Measurements from ENCODE around the gene GRHL1. TPM values are rescaled to one million over a fixed set of nuclear protein-coding genes. Genes with fewer than 3 reads are reported as not detected.

Gene GRHL1
- polyA plus RNA-seq, 3 donors = 5.1 to 6.8 (median 6.0) TPM

DNA sequence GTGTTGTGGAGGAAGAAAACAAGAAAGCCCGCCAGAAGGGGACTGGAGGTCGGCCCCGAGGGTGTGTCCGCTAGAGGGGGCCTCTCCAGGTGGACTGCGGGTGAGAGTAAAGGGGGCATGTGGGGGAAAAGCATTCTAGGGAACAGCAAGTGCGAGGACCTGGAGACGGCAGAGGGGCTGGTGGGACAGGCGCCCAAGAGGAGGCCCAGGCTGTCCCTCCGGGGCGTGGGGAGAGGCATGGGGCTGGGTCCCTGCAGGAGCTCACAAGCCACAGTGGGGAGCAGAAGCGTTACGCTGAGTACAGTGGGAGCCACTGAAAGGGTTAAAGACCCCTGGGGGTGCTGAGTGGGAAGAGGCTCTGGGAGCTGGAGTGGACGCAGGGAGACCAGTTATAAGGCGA lies 90.2 kb downstream of the GRHL1 start:
- no peak for DNase-seq

DNA sequence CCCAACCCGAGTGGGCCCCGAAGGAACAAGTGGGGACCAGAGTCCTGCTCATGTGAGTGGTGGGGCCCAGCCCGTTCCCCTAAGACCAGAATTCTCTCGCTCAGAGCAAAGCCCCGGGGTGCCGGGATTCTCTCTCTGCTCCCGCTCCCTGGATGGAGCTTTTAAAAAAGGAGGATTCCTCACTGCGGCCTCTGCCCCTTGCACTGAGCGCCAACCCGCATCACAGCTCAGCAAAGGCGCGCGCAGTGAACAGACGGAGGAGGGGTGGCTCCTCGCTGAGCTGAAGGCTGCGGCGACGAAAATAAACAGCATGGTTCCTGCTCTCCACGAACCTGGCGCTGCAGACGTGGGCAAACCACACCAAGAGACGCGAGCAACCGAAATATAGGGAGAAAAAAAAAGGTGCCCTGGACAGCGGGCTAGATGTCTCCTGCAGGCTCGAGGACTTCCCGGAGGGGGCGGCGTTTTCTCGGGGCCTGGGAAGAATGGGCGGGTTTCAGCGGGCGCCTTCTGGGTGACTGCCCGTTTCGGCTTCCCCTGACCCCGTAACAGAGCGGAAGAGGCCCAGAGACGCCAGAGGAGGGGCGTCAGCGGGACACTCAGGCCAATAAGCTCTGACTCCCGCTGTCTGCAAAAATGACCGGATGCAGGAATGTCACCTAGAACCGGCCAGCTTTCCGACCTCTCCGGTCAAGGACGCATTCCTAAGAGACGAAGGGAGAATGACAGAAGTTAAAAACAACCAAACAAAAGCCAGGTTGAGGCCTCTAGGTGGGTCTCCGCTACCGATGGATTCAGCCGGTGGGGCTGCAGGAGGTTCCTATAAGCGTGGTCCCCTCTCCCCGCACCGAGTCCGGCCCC lies 91.0 kb downstream of the GRHL1 start:
- peak; percentile 83 for DNase-seq

DNA sequence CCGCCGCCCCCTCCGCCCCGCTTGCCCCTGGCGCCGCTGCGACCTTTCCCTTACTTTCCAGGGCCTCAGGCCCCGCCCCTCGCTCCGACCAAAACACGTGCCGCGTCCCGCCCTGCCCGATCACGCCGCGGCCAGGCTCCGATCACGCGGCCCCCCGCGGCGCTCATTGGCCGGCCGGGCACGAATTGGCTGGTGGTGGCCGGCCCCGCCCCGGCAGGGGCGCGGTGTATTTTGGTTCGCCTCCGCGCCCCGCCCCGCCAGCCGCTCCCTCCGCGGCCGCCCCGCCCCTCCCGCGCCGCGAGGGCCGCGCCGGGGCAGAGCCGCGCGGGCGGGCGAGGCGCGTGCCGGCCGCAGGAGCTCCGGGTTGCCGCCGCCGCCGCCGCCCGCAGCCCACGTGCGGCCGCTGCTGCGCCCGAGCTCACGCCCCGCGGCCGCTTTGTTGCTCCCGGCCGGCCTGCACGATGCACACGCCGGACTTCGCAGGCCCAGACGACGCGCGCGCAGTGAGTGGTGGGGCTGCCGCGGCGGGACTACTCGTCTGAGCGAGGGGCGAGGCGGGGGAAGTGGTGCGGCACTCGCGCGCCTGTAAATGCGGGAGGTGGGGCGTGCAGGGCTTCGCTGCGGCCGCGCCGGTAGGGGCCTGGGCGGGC lies 91.9 kb downstream of the GRHL1 start, which contains the start of gene KLF11:
Gene KLF11, plus strand, starts transcription at position 295 of the 650 bp plus-strand sequence. Its CDS starts 167 bp downstream, at position 462.
- peak; percentile 94 for DNase-seq

DNA sequence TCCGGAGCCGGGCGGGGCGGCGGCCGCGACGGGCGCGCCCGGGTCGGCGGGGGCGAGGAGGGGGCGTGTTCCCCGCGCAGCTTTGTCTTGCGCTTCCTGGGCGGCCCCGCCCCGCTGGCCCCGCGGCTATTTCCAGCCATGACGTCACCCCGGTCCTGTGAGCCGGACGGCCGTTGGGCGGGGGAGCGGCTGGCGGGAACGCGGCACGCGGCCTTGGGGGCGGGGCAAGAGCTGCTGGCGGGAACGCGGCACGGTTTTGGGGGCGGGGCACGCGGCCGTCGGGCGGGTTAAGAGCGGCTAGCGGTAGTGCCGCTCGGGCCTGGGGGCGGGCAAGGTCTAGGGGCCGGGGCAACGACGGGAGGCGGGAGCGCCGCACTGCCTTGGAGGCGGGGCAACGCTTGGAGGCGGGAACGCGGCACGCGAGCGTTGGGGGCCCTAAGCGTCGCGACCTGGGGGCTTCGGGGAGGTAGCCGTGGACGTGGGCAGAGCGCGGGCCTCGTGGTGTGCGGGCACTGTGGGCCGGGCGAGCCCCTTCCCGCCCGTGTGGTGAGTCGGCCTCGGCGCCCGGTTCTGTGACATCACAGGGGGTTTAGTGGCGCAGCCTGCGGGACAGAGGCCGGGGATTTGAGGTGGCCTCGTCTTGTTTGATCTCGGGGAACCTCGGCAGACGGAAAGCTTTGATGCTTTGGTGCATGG lies 92.6 kb downstream of the GRHL1 start:
- DNase-seq = peak; percentile 93

DNA sequence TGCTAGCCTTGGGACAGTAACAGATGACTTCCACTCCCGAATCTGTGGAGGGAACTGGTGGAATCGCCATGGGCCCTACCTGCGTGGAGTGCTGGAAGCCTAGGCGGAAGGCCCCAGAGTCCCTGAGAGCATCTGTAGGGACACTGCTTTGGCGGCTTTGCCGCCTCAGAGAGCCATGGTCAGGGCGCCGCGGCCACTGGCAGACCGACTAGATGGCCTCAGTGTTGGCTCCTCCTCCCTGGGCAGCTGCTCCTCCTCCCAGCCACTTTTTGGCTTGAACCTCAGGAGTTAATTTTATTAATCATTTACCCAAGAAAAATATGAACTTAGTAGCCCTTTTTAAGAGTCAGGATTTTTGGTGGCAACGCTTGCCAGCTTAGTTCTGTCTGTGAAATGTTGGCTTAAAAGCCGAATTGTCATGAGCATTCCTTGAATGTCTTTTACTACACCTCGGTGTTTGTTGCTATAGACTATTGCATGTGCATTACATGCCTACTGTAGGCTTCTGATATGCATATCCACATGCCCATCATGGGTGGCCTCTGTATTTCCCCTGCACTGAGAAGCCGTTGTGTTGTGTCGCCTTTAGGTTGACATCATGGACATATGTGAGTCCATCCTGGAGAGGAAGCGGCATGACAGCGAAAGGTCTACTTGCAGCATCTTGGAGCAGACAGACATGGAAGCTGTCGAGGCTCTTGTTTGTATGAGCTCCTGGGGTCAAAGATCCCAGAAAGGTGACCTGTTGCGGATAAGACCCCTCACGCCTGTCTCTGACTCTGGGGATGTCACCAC lies 94.3 kb downstream of the GRHL1 start:
- DNase-seq = no peak

DNA sequence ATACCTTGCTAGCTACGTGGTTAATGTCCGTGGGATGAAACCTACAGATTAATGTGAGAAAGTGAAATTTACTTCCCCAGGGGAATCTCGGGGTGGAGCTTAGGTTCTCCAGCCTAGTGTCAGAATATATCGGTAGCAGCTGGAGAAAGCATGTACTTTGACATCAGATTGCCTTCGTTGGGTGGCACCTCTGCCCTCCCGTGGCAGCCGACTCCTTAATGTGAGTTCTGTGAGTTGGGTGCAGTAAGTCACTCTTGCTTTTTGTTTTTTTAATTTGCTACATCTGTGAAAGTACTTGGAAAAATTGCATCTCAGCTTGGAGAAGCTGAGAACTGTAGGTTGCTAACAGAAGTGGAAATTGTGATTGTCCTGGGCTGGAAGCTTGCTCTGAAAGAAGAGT lies 95.4 kb downstream of the GRHL1 start:
- no peak for DNase-seq

DNA sequence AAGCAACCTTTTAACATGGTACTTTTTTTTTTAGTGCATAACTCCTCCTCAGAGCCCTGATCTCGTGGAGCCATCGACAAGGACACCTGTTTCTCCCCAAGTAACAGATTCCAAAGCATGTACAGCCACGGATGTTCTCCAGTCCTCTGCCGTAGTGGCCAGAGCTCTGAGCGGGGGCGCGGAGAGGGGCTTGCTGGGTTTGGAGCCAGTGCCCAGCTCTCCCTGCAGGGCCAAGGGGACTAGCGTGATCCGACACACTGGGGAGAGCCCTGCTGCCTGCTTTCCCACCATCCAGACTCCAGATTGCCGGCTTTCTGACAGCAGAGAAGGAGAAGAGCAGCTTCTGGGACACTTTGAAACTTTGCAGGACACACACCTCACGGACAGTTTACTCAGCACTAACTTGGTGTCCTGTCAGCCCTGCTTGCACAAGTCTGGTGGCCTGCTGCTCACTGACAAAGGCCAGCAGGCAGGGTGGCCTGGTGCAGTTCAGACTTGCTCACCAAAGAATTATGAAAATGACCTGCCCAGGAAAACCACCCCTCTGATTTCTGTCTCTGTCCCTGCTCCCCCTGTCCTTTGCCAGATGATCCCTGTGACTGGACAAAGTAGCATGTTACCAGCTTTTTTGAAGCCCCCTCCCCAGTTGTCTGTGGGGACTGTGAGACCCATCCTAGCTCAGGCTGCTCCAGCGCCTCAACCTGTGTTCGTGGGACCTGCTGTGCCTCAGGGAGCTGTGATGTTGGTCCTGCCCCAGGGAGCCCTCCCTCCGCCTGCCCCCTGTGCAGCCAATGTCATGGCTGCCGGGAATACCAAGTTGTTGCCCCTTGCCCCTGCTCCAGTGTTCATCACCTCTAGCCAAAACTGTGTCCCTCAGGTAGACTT lies 96.4 kb downstream of the GRHL1 start:
- no peak for DNase-seq

DNA sequence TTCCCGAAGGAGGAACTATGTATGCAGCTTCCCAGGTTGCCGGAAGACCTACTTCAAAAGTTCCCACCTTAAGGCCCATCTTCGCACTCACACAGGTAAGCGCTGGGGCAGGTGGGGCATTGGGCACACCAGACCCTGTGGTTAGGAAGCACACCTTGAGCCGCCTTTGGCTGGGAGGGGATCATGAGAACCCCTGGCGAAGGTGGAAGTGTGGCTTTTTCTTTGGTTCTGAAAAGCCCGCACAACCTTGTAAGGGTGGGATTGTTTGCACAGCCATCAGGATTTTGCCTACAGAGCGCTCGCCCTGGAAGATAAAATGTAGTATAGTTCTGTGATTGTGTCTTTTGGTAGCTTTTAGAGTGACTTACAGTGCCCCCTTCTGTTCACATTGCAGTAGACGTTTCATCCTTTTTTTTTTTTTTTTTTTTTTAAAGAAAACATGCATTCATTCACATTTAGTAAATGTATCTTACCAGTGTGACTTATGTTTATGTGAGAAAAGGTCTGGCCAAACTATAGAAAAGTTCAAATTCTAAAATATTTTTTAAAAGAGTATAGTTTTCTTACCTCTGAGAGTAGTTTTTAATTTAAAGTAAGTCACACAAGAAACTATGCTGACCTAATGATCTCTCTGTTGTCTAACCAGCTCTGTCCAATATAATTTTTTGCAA lies 97.1 kb downstream of the GRHL1 start:
- peak; percentile 59 for DNase-seq

Other genes with a start within 250 kb of the GRHL1 start
- gene TAF1B, start 108.2 kb upstream of the GRHL1 start, polyA plus RNA-seq (ENCODE audit: insufficient read length in 3 of 3) = 10 to 100 TPM; 23.3 to 30.4 (median 25.6) TPM
- 10 to 100 TPM; 21.6 to 24.6 (median 23.5) TPM for gene KLF11, start 91.9 kb downstream of the GRHL1 start, polyA plus RNA-seq (ENCODE audit: insufficient read length in 3 of 3)
- gene CYS1, start 128.7 kb downstream of the GRHL1 start, polyA plus RNA-seq (ENCODE audit: insufficient read length in 3 of 3) = 100 to 1,000 TPM; 111 to 118 (median 116) TPM
- gene RRM2, start 171.0 kb downstream of the GRHL1 start, polyA plus RNA-seq (ENCODE audit: insufficient read length in 3 of 3) = 10 to 100 TPM; 55.9 to 62.1 (median 57.5) TPM